Measurements from ENCODE around the gene STK4.

The STK4 gene

DNA sequence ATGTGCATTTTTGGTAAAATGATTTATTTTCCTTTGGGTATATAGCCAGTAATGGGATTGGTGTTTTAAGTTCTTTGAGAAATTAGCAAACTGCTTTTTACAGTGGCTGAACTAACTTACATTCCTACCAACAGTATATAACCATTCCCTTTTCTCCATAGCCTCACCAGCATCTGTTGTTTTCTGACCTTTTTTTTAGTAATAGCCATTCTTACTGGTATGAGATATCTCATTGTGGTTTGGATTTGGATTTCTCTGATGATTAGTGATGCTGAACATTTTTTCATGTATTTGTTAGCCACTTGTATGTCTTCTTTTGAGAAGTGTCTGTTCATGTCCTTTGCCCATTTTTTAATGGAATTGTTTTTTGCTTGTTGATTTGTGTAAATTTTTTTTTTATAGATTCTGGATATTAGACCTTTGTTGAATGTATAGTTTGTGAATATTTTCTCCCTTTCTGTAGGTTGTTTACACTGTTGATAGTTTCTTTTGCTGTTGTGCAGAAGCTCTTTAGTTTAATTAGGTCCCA lies 42.3 kb downstream of the STK4 start:
- no peak overlapping the region for H2BK15ac ChIP-seq (ENCODE audit: low read length)
- no peak overlapping the region for H2BK120ac ChIP-seq (ENCODE audit: low read depth, low read length)
- H2AK5ac ChIP-seq (ENCODE audit: low read depth, low read length): no peak overlapping the region
- no peaks in the 10 kb centered on the region for H3K79me1 ChIP-seq (ENCODE audit: low read depth, low read length)
- peaks cover 2 to 45% of the 10 kb centered on the region in 2 donors for H3K36me3 ChIP-seq (replicated peaks in 1 of 2; ENCODE audit: control insufficient read depth in 2 of 2, insufficient read depth in 2 of 2, low read length in 2 of 2)
- H4K8ac ChIP-seq (ENCODE audit: low read depth, low read length): no peak overlapping the region
- H3K18ac ChIP-seq (ENCODE audit: low read length): no peak overlapping the region
- no peak overlapping the region for H2BK12ac ChIP-seq (ENCODE audit: low read length)
- H4K91ac ChIP-seq (ENCODE audit: low read depth, low read length, poor library complexity): no peak overlapping the region
- H3K23ac ChIP-seq (ENCODE audit: low read depth, low read length, poor library complexity): no peak overlapping the region
- no peak for DNase-seq (ENCODE audit: low spot score)
- H3K4ac ChIP-seq (ENCODE audit: low read length): no peak overlapping the region
- H3K9ac ChIP-seq (ENCODE audit: low read depth, low read length, poor library complexity): no peak overlapping the region
- H3K9me3 ChIP-seq (replicated peaks in 1 of 2; ENCODE audit: control insufficient read depth in 2 of 2, insufficient read depth in 1 of 2, low read depth in 1 of 2, low read length in 2 of 2): no peaks in the 10 kb centered on the region
- no peak overlapping the region for H3K4me3 ChIP-seq (ENCODE audit: low read length in 2 of 2)
- no peak overlapping the region for H2BK5ac ChIP-seq (ENCODE audit: low read length)
- no peak overlapping the region for H3K14ac ChIP-seq (ENCODE audit: low read length)
- H3K27ac ChIP-seq (replicated peaks; ENCODE audit: low read length): no peak overlapping the region
- no peaks in the 10 kb centered on the region for H3K27me3 ChIP-seq (ENCODE audit: control insufficient read depth in 3 of 3, insufficient read depth in 3 of 3, low read depth in 1 of 3, low read length in 3 of 3)
- no peak overlapping the region for H3K4me2 ChIP-seq (ENCODE audit: insufficient read depth, low read length, poor library complexity, severe bottlenecking)
- no peak overlapping the region for H2AFZ ChIP-seq (ENCODE audit: low read length)
- no peaks in the 10 kb centered on the region for H3K4me1 ChIP-seq (ENCODE audit: control insufficient read depth in 2 of 2, insufficient read depth in 1 of 2, low read depth in 1 of 2, low read length in 2 of 2)

DNA sequence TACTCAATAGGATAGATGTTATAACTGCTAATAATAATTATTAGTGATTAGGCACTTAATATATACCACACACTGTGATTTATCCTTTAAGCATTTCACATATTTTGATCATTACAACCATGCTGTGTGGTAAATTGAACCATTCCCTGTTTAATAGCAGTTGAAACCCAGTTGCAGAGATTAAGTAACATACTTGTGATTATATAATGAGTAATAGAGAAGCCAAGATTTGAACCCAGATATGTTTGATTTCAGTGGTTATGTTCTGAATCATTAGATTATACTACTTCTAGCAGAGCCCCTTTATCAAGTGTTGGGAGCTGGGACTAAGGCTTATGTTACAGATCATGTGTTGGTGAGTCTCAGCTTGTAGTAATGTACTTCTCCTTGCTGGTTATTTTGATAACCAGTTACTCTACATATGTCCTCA lies 44.1 kb downstream of the STK4 start:
- Histone ChIP-seq H3K79me1 (ENCODE audit: low read depth, low read length) (no peaks in the 10 kb centered on the region), H2BK12ac (ENCODE audit: low read length) (no peak overlapping the region), H3K14ac (ENCODE audit: low read length) (no peak overlapping the region), H2AFZ (ENCODE audit: low read length) (no peak overlapping the region), H3K9ac (ENCODE audit: low read depth, low read length, poor library complexity) (no peak overlapping the region), H3K4me3 (ENCODE audit: low read length in 2 of 2) (no peak overlapping the region), H2AK5ac (ENCODE audit: low read depth, low read length) (no peak overlapping the region), H3K36me3 (replicated peaks in 1 of 2; ENCODE audit: control insufficient read depth in 2 of 2, insufficient read depth in 2 of 2, low read length in 2 of 2) (peaks cover 2 to 42% of the 10 kb centered on the region in 2 donors), H3K4ac (ENCODE audit: low read length) (no peak overlapping the region), H3K9me3 (replicated peaks in 1 of 2; ENCODE audit: control insufficient read depth in 2 of 2, insufficient read depth in 1 of 2, low read depth in 1 of 2, low read length in 2 of 2) (no peaks in the 10 kb centered on the region), H3K27ac (replicated peaks; ENCODE audit: low read length) (no peak overlapping the region), H3K27me3 (ENCODE audit: control insufficient read depth in 3 of 3, insufficient read depth in 3 of 3, low read depth in 1 of 3, low read length in 3 of 3) (no peaks in the 10 kb centered on the region), H3K4me1 (ENCODE audit: control insufficient read depth in 2 of 2, insufficient read depth in 1 of 2, low read depth in 1 of 2, low read length in 2 of 2) (no peaks in the 10 kb centered on the region), H3K18ac (ENCODE audit: low read length) (no peak overlapping the region), H4K91ac (ENCODE audit: low read depth, low read length, poor library complexity) (no peak overlapping the region), H2BK5ac (ENCODE audit: low read length) (no peak overlapping the region), H3K4me2 (ENCODE audit: insufficient read depth, low read length, poor library complexity, severe bottlenecking) (no peak overlapping the region), H3K23ac (ENCODE audit: low read depth, low read length, poor library complexity) (no peak overlapping the region), H4K8ac (ENCODE audit: low read depth, low read length) (no peak overlapping the region), H2BK15ac (ENCODE audit: low read length) (no peak overlapping the region), H2BK120ac (ENCODE audit: low read depth, low read length) (no peak overlapping the region)
- no peak for DNase-seq (ENCODE audit: low spot score)

DNA sequence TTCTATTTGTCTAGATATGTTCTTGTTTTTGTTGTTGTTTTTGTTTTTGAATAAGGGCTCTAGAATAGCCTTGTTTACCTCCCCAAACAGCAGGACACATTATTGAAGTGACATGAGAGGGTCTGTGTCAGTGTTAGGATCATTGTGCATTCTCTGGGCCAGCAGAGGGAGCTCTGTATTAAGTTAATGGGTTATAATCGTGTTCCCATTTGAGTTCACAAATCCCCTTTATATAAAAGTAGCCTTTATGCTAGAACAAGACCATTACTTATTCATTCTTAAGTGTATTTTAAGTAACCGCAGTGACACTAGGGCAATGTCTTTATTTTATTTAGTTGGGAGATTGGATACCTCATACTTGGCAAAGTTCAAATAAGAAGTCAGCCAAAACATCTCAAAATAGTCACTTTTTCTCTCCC lies 44.8 kb downstream of the STK4 start:
- Histone ChIP-seq H3K79me1 (ENCODE audit: low read depth, low read length) (no peaks in the 10 kb centered on the region), H3K4me3 (ENCODE audit: low read length in 2 of 2) (no peak overlapping the region), H4K91ac (ENCODE audit: low read depth, low read length, poor library complexity) (no peak overlapping the region), H3K27me3 (ENCODE audit: control insufficient read depth in 3 of 3, insufficient read depth in 3 of 3, low read depth in 1 of 3, low read length in 3 of 3) (no peaks in the 10 kb centered on the region), H2BK15ac (ENCODE audit: low read length) (no peak overlapping the region), H2AFZ (ENCODE audit: low read length) (no peak overlapping the region), H3K4me2 (ENCODE audit: insufficient read depth, low read length, poor library complexity, severe bottlenecking) (no peak overlapping the region), H3K4me1 (ENCODE audit: control insufficient read depth in 2 of 2, insufficient read depth in 1 of 2, low read depth in 1 of 2, low read length in 2 of 2) (no peaks in the 10 kb centered on the region), H2BK5ac (ENCODE audit: low read length) (no peak overlapping the region), H3K18ac (ENCODE audit: low read length) (no peak overlapping the region), H2AK5ac (ENCODE audit: low read depth, low read length) (no peak overlapping the region), H3K9me3 (replicated peaks in 1 of 2; ENCODE audit: control insufficient read depth in 2 of 2, insufficient read depth in 1 of 2, low read depth in 1 of 2, low read length in 2 of 2) (no peaks in the 10 kb centered on the region), H2BK120ac (ENCODE audit: low read depth, low read length) (no peak overlapping the region), H3K4ac (ENCODE audit: low read length) (no peak overlapping the region), H3K27ac (replicated peaks; ENCODE audit: low read length) (no peak overlapping the region), H2BK12ac (ENCODE audit: low read length) (no peak overlapping the region), H4K8ac (ENCODE audit: low read depth, low read length) (no peak overlapping the region), H3K14ac (ENCODE audit: low read length) (no peak overlapping the region), H3K36me3 (replicated peaks in 1 of 2; ENCODE audit: control insufficient read depth in 2 of 2, insufficient read depth in 2 of 2, low read length in 2 of 2) (peaks cover 2 to 42% of the 10 kb centered on the region in 2 donors), H3K23ac (ENCODE audit: low read depth, low read length, poor library complexity) (no peak overlapping the region), H3K9ac (ENCODE audit: low read depth, low read length, poor library complexity) (no peak overlapping the region)
- peak; percentile 36 for DNase-seq (ENCODE audit: low spot score)
- no CpG with 5 or more reads among the region's 2 CpGs for WGBS, 2 donors (ENCODE audit: extremely low coverage in 2 of 2, insufficient read length in 2 of 2, insufficient replicate concordance in 1 of 2)

DNA sequence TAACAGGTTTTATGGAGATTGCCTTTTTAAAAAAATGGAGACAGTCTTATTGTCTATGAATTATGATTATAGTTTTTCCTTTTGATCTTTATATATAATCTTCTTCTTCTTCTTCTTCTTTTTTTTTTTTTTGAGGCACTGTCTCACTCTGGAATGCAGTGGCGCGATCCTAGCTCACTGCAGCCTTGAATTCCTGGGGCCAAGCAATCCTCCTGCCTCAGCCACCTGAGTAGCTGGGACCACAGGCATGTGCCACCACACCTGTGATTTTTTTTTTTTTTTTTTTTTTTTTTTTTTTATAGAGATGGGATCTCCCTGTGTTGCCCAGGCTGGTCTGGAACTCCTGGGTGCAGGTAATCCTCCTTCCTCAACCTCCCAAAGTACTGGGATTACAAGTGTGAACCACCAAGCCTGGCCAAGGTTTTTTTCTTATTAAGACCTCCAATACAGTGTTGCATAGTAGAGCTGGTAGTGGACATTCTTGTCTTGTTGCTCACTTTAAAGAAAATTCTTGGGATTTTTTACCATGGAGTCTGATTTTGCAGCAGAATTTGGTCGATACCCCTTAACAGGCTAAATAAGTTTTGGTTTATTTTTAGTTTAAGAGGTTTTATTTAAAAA lies 46.5 kb downstream of the STK4 start:
- Histone ChIP-seq H2BK15ac (ENCODE audit: low read length) (no peak overlapping the region), H3K9ac (ENCODE audit: low read depth, low read length, poor library complexity) (no peak overlapping the region), H2AK5ac (ENCODE audit: low read depth, low read length) (no peak overlapping the region), H3K4me1 (ENCODE audit: control insufficient read depth in 2 of 2, insufficient read depth in 1 of 2, low read depth in 1 of 2, low read length in 2 of 2) (no peaks in the 10 kb centered on the region), H3K4me2 (ENCODE audit: insufficient read depth, low read length, poor library complexity, severe bottlenecking) (no peak overlapping the region), H2BK120ac (ENCODE audit: low read depth, low read length) (no peak overlapping the region), H3K23ac (ENCODE audit: low read depth, low read length, poor library complexity) (no peak overlapping the region), H3K36me3 (replicated peaks in 1 of 2; ENCODE audit: control insufficient read depth in 2 of 2, insufficient read depth in 2 of 2, low read length in 2 of 2) (peaks cover 2 to 33% of the 10 kb centered on the region in 2 donors), H4K91ac (ENCODE audit: low read depth, low read length, poor library complexity) (no peak overlapping the region), H3K4me3 (ENCODE audit: low read length in 2 of 2) (no peak overlapping the region), H2BK5ac (ENCODE audit: low read length) (no peak overlapping the region), H4K8ac (ENCODE audit: low read depth, low read length) (no peak overlapping the region), H3K4ac (ENCODE audit: low read length) (no peak overlapping the region), H3K18ac (ENCODE audit: low read length) (no peak overlapping the region), H3K27me3 (ENCODE audit: control insufficient read depth in 3 of 3, insufficient read depth in 3 of 3, low read depth in 1 of 3, low read length in 3 of 3) (no peaks in the 10 kb centered on the region), H3K9me3 (replicated peaks in 1 of 2; ENCODE audit: control insufficient read depth in 2 of 2, insufficient read depth in 1 of 2, low read depth in 1 of 2, low read length in 2 of 2) (no peaks in the 10 kb centered on the region), H3K27ac (replicated peaks; ENCODE audit: low read length) (no peak overlapping the region), H2BK12ac (ENCODE audit: low read length) (no peak overlapping the region), H3K14ac (ENCODE audit: low read length) (no peak overlapping the region), H2AFZ (ENCODE audit: low read length) (no peak overlapping the region), H3K79me1 (ENCODE audit: low read depth, low read length) (no peaks in the 10 kb centered on the region)
- no CpG with 5 or more reads among the region's 3 CpGs for WGBS, 2 donors (ENCODE audit: extremely low coverage in 2 of 2, insufficient read length in 2 of 2, insufficient replicate concordance in 1 of 2)
- no peak for DNase-seq (ENCODE audit: low spot score)

Data from neuronal stem cell (in vitro differentiated cells).